GM21786 (cell line): ENCODE measurements around the gene RND2.
"Not testable (repeated sequence)": the region's sequence is repeated elsewhere in the genome, so short reads cannot be mapped to it uniquely, and the experiment has no call there.

Experiments
- ATAC-seq: cut with Tn5 transposase; IDR thresholded peaks from one replicate; pipeline ENCODE4 v1.9.1; 2021; ENCODE audit not compliant: unreplicated experiment

Gene RND2

GRCh38 chr17:43025766-43026537, 921 bp downstream of the RND2 start:
- ATAC-seq: no peak

- ATAC-seq: no peak
Measured at GRCh38 chr17:43026595-43026994, 1.6 kb downstream of the RND2 start.

DNA sequence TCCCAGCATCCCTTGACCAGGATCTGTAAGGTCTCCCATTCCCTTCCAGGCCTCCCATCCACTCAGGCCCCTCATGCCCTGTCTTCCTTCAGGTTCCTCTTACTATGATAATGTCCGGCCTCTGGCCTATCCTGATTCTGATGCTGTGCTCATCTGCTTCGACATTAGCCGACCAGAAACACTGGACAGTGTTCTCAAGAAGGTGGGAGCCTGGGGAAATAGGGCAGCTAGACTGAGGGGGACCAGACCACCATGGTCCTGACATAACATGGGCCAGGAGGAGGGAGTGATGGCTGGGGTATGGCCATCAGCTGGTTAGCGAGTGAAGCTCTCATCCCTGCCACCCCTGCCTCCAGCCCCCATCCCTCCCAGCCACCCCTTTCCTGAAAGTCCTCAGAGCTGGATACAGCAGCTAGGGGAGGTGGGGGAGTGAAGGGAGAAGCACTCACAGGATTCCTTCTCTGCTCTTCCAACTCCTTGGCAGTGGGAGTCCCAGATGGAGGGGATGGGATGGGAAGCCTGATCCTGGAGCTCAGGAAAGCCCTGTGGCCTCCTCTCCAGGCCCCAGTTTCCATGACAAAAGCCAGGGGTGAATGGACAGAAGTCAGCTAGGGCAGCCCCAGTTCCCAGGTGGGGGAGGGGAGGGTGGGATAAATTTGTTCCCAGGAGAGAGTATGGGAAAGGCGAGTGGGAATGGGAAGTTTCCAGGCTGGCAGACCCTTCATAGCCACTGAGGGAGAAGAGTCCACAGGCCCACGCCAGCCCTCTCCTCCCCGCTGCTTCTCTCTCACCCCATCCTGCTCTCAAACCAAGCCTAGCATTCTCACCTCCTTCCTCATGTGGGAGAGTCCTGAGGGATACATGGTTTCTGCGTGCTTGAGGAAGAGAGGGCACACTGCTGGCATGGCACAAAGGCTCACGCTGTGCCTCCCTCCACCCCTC, 2.3 kb downstream of the RND2 start:
- ATAC-seq: no peak

DNA sequence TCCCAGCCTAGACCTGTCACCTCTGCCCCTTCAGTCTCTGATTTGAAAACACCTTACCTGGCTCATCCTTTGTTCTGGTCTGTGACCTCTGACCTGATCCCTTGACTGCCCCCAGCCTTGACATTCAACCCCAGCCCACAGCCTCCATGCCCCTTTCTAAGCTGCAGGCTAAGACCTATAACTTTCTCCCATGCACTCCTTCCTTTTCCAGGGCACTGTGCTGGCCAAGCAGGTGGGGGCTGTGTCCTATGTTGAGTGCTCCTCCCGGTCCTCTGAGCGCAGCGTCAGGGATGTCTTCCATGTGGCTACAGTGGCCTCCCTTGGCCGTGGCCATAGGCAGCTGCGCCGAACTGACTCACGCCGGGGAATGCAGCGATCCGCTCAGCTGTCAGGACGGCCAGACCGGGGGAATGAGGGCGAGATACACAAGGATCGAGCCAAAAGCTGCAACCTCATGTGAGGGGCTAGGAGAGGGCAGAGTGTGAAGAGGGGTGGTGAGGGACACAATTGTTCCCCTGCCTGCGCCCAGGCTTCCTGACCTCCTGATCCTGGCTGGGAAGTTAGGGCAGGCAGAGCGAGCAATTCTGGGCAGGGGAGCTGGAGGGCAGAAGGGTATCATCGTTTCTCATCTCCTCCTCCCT, 3.3 kb downstream of the RND2 start:
- ATAC-seq: no peak

DNA sequence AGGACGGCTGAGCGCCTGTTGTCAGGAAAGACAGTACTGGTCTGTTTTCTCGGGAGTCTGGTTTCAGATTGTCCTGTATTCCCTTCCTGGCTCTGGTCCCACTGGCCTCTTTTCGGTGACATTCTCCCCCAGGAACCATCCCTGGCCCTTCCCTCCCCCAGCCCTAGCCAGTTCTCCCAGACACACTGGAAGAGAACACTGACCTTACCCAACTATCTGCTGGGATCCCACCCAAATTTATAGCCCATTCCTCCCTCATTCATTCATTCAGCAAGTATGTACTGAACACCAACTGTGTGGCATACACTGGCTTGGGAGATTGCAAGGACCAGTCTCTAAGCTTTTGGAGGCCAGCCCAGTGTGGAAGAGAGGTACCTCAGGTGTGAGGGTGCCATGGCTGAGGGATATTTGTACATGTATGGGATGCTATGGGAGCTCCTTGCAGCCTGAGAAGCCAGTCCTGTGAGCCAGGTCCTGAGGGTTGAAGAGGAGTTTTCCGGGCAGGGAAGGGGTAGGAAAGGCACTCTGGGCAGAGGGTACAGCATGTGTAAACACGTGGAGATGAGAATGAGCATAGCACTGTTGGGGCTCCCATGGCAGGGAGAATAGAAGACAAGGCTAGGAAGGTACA, 5.2 kb downstream of the RND2 start:
- no peak for ATAC-seq

DNA sequence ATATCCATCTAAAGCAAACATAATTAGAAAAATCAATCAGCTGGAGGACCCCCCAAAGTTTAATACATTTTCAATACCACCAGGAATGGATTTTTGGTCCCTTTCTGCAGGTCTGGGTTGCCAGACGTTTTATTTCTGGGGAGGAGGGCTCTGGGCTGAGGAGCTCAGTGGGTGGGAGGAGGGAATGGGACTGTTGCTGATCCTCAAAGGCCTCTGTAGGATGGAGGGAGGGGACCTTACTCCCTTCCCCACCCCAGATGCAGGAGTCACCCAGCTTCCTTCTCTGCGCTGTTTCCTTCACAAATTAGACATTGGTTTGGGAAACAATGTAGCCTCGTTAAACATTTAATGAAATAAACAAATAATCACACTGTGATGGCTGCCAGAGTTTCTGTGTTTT, 6.6 kb downstream of the RND2 start:
- no peak for ATAC-seq

GRCh38 chr17:43033948-43034881, 9.2 kb downstream of the RND2 start:
- no peak for ATAC-seq

GRCh38 chr17:43034894-43035293, 9.9 kb downstream of the RND2 start:
- no peak for ATAC-seq

DNA sequence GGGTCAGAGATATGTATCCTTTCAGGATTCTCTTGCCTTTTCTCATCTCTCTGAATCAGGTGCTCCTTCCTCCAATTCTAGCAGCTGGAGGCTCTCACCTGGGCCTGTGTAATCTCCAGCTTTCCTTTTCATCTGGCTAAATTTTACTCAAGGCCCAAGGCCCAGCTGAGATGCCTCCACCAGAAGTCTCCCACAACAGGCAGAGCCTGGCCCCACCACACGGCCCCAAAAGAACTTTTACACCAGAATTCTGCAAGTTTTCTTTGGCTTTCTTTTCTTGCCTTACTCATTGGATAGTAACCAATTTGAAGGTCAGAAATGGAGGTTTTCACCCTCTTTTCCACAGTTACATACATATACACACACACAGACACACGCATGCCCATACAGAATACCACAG, 14.6 kb downstream of the RND2 start:
- no peak for ATAC-seq

DNA sequence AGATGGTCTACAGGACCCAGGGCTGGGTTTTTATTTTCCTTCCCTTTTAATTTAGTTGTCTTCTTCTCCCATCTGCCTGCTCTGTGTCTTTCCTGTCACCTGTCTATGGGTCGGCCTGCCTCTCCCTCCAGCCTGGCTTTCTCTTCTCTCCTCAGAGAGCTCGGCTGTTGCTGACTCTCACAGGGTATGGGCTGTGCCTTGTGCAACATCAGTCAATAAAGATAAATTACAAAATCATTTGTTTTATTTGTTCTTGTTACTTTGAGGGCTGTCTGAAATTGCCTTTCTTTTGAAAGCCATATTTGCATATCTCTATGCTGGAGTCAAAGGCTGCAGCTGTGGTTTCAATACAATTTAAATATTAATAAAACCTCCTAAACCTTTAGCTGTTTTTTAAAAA, 15.6 kb downstream of the RND2 start:
- ATAC-seq: no peak

GRCh38 chr17:43042025-43042628, 17.1 kb downstream of the RND2 start:
- ATAC-seq: no peak

DNA sequence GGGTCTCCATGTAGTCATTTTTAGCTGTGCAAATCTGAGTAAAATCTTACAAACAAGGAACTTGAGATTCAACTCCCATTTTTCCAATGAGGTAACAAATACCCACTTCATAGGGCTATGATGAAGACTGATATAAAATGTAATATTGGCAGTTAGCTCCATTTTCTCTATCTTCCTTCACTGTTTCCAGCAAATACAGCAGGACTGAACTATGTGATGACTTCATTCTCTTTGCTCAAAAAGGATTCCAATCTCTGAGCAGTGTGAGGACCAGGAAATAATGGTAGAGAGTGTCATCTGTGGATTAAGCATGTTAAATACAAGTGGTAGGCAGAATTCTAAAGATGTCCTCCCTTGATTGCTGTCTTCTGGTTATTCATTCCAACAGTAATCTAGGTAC, 18.3 kb downstream of the RND2 start:
- no peak for ATAC-seq

DNA sequence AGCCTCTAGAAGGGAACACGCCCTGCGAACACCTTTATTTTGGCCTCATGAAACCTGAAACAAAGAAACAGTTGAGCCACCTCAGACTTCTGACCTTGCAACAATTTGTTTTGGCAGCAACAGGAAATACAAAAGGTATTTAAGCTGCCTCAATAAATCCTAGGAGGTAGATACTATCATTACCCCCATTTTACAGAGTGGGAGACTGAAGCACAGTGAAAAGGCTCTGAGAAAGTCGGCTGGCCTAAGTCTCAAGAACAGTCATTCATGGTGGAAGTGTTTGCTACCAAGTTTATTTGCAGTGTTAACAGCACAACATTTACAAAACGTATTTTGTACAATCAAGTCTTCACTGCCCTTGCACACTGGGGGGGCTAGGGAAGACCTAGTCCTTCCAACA, 19.0 kb downstream of the RND2 start:
- no peak for ATAC-seq

- ATAC-seq: no peak
Measured at GRCh38 chr17:43051969-43052368, 26.9 kb downstream of the RND2 start.

- ATAC-seq: not testable (repeated sequence)
Measured at GRCh38 chr17:43053008-43053407, 28.0 kb downstream of the RND2 start.

GRCh38 chr17:43056051-43056450, 31.0 kb downstream of the RND2 start:
- ATAC-seq: no peak

GRCh38 chr17:43062984-43063638, 38.1 kb downstream of the RND2 start:
- ATAC-seq: no peak

GRCh38 chr17:43068570-43069367, 43.7 kb downstream of the RND2 start:
- ATAC-seq: no peak
